Measurements from ENCODE around the gene MCEE. TPM values are rescaled to one million over a fixed set of nuclear protein-coding genes. Genes with fewer than 3 reads are reported as not detected.

MCEE gene
- total and polyA plus RNA-seq, 5 donors: 25.0 to 44.2 (median 31.3) TPM

- no peaks in the 10 kb centered on the region for H3K9me3 ChIP-seq (ENCODE audit: control insufficient read depth, low read length)
- 72% methylated on average over 7 of the region's 7 CpGs for WGBS
- H3K4me1 ChIP-seq (ENCODE audit: control insufficient read depth, insufficient read depth, low read length): no peaks in the 10 kb centered on the region
- H3K27ac ChIP-seq (ENCODE audit: low read length): no peak overlapping the region
- DNase-seq: no peak
- H3K4me3 ChIP-seq (ENCODE audit: low read length): no peak overlapping the region
- H3K27me3 ChIP-seq (ENCODE audit: control insufficient read depth, insufficient read depth): no peaks in the 10 kb centered on the region
- ATAC-seq: no peak
- intact Hi-C loops (cut with DNase I): no loop called here
Measured at GRCh38 chr2:71064754-71065621, 65.0 kb downstream of the MCEE start.

- H3K4me3 ChIP-seq (ENCODE audit: low read length): no peak overlapping the region
- DNase-seq (no peak), ATAC-seq (no peak)
- intact Hi-C loops (cut with DNase I): no loop called here
- no peaks in the 10 kb centered on the region for H3K9me3 ChIP-seq (ENCODE audit: control insufficient read depth, low read length)
- no peaks in the 10 kb centered on the region for H3K27me3 ChIP-seq (ENCODE audit: control insufficient read depth, insufficient read depth)
- 59% methylated on average over 9 of the region's 9 CpGs for WGBS
- H3K27ac ChIP-seq (ENCODE audit: low read length): no peak overlapping the region
- H3K4me1 ChIP-seq (ENCODE audit: control insufficient read depth, insufficient read depth, low read length): no peaks in the 10 kb centered on the region
Measured at GRCh38 chr2:71064110-71064611, 65.9 kb downstream of the MCEE start.

GRCh38 chr2:71063216-71063615, 66.8 kb downstream of the MCEE start:
- Histone ChIP-seq H3K9me3 (ENCODE audit: control insufficient read depth, low read length) (no peaks in the 10 kb centered on the region), H3K27ac (ENCODE audit: low read length) (no peak overlapping the region), H3K4me1 (ENCODE audit: control insufficient read depth, insufficient read depth, low read length) (no peaks in the 10 kb centered on the region), H3K27me3 (ENCODE audit: control insufficient read depth, insufficient read depth) (no peaks in the 10 kb centered on the region), H3K4me3 (ENCODE audit: low read length) (no peak overlapping the region)
- WGBS: 58% methylated on average over 1 of the region's 1 CpG
- no peak for DNase-seq
- no peak for ATAC-seq
- intact Hi-C loops (cut with DNase I): no loop called here

GRCh38 chr2:71060871-71061270, 69.2 kb downstream of the MCEE start:
- no peak for ATAC-seq
- WGBS: 40% methylated on average over 3 of the region's 3 CpGs
- H3K27ac ChIP-seq (ENCODE audit: low read length): no peak overlapping the region

GRCh38 chr2:71060211-71060610, 69.8 kb downstream of the MCEE start:
- ATAC-seq (no peak), DNase-seq (no peak)
- 76% methylated on average over 2 of the region's 2 CpGs for WGBS
- no peaks in the 10 kb centered on the region for H3K9me3 ChIP-seq (ENCODE audit: control insufficient read depth, low read length)
- intact Hi-C loops (cut with DNase I): no loop called here
- no peak overlapping the region for H3K27ac ChIP-seq (ENCODE audit: low read length)
- no peaks in the 10 kb centered on the region for H3K4me1 ChIP-seq (ENCODE audit: control insufficient read depth, insufficient read depth, low read length)
- H3K27me3 ChIP-seq (ENCODE audit: control insufficient read depth, insufficient read depth): no peaks in the 10 kb centered on the region
- no peak overlapping the region for H3K4me3 ChIP-seq (ENCODE audit: low read length)

More at GRCh38 chr2:71060871-71061270, 69.2 kb downstream of the MCEE start:
- no peaks in the 10 kb centered on the region for H3K4me1 ChIP-seq (ENCODE audit: control insufficient read depth, insufficient read depth, low read length)
- no peak overlapping the region for H3K4me3 ChIP-seq (ENCODE audit: low read length)
- intact Hi-C loops (cut with DNase I): no loop called here
- no peaks in the 10 kb centered on the region for H3K9me3 ChIP-seq (ENCODE audit: control insufficient read depth, low read length)
- DNase-seq: no peak
- no peaks in the 10 kb centered on the region for H3K27me3 ChIP-seq (ENCODE audit: control insufficient read depth, insufficient read depth)

Other genes with a start within 250 kb of the MCEE start
- gene VAX2, start 229.7 kb downstream of the MCEE start, total RNA-seq: 1 to 10 TPM in 1 of 4 donors, under 1 TPM in 2, not detected in 1; 0.37 to 1.0 (median 0.65) TPM
- 1.2 TPM for gene VAX2, start 229.7 kb downstream of the MCEE start, polyA plus RNA-seq
- under 1 TPM in 2 of 4 donors, not detected in 2; 0.26 to 0.84 TPM for gene ATP6V1B1, start 194.3 kb downstream of the MCEE start, total RNA-seq
- gene ATP6V1B1, start 194.3 kb downstream of the MCEE start, polyA plus RNA-seq: 0.93 TPM
- 1 to 10 TPM in 3 of 4 donors, under 1 TPM in 1; 0.71 to 3.1 (median 1.1) TPM for gene ANKRD53, start 151.6 kb downstream of the MCEE start, total RNA-seq
- 1.3 TPM for gene ANKRD53, start 151.6 kb downstream of the MCEE start, polyA plus RNA-seq
- gene TEX261, start 135.4 kb downstream of the MCEE start, total RNA-seq: 10 to 100 TPM; 43.4 to 59.4 (median 51.0) TPM
- 37.7 TPM for gene TEX261, start 135.4 kb downstream of the MCEE start, polyA plus RNA-seq
- 10 to 100 TPM; 50.1 to 63.1 (median 57.8) TPM for gene NAGK, start 61.6 kb downstream of the MCEE start, total RNA-seq
- 53.5 TPM for gene NAGK, start 61.6 kb downstream of the MCEE start, polyA plus RNA-seq
- 10 to 100 TPM; 19.1 to 22.3 (median 21.2) TPM for gene MPHOSPH10, start 405 bp upstream of the MCEE start, total RNA-seq
- 23.4 TPM for gene MPHOSPH10, start 405 bp upstream of the MCEE start, polyA plus RNA-seq
- gene PAIP2B, start 96.9 kb upstream of the MCEE start, total RNA-seq: 10 to 100 TPM; 21.5 to 34.5 (median 30.9) TPM
- gene PAIP2B, start 96.9 kb upstream of the MCEE start, polyA plus RNA-seq: 14.2 TPM
- gene ZNF638, start 201.6 kb upstream of the MCEE start, total RNA-seq: 10 to 100 TPM; 72.3 to 84.2 (median 78.9) TPM
- 69.9 TPM for gene ZNF638, start 201.6 kb upstream of the MCEE start, polyA plus RNA-seq

Measured in right cardiac atrium (tissue), 5 donors.